IMR-90 (cell line): ENCODE data around the gene ZNRD2. TPM values are rescaled to one million over a fixed set of nuclear protein-coding genes. Genes with fewer than 3 reads are reported as not detected.
A peak's percentile ranks its signal among the peaks of the same experiment; 100 is the strongest.

ENCODE experiments used
- ATAC-seq: fragments of 200-7000 bp; cut with Tn5 transposase; 2 replicates; pipeline ENCODE4 v1.9.1; 2020; ENCODE audit warnings: low read depth, mild to moderate bottlenecking, moderate library complexity
- BruUV-seq: library from RNA; stranded (reverse); fragments of 400-500 nt; replicated peaks from 2 replicates; lab custom pipeline; 2021; lab: Mats Ljungman, UMichigan
- CTCF ChIA-PET: fragments of 300-600 bp; formaldehyde crosslinking; extraction: SDS; loops from one replicate; lab custom pipeline; 2021; ENCODE audit warnings: antibody characterized with exemption; lab: Yijun Ruan, JAX
- POLR2A ChIA-PET: fragments of 300-600 bp; sonication (Branson Sonifier 250); formaldehyde crosslinking; loops from one replicate; lab custom pipeline; 2022; ENCODE audit warnings: antibody characterized with exemption; ENCODE audit not compliant: unreplicated experiment; lab: Charles Lee
- DNase-seq: peaks from one replicate; pipeline ENCODE4 v3.0.0; 2013
- H2AFZ ChIP-seq: replicated peaks from 2 replicates; pipeline ENCODE3; 2013; ENCODE audit warnings: low read length, mild to moderate bottlenecking; ENCODE audit not compliant: poor library complexity
- H2AK5ac ChIP-seq: 2 replicates; pipeline ENCODE4 v1.6.1; 2013; ENCODE audit warnings: low read depth, low read length, inconsistent platforms
- H2AK9ac ChIP-seq: replicated peaks from 2 replicates; pipeline ENCODE3; 2013; ENCODE audit warnings: mild to moderate bottlenecking, low read depth, low read length, moderate library complexity; ENCODE audit not compliant: poor library complexity
- H2BK120ac ChIP-seq: 2 replicates; pipeline ENCODE4 v1.6.1; 2013; ENCODE audit warnings: low read depth, low read length, inconsistent platforms
- H2BK15ac ChIP-seq: 3 replicates; pipeline ENCODE4 v1.6.1; 2013; ENCODE audit warnings: low read depth, low read length, inconsistent platforms
- H2BK20ac ChIP-seq: 2 replicates; pipeline ENCODE4 v1.6.1; 2013; ENCODE audit warnings: low read depth, mild to moderate bottlenecking, inconsistent platforms, low read length, moderate library complexity
- H2BK5ac ChIP-seq: 2 replicates; pipeline ENCODE4 v1.6.1; 2013; ENCODE audit warnings: mild to moderate bottlenecking, low read depth, low read length, inconsistent platforms; ENCODE audit not compliant: poor library complexity, severe bottlenecking
- H3K14ac ChIP-seq: replicated peaks from 2 replicates; pipeline ENCODE4 v1.6.1; 2013; ENCODE audit warnings: low read depth, low read length, inconsistent platforms
- H3K18ac ChIP-seq: 2 replicates; pipeline ENCODE4 v1.6.1; 2013; ENCODE audit warnings: low read depth, low read length, control low read depth
- H3K23ac ChIP-seq: 2 replicates; pipeline ENCODE4 v1.6.1; 2013; ENCODE audit warnings: low read depth, low read length, inconsistent platforms
- H3K27ac ChIP-seq: 2 replicates; pipeline ENCODE4 v1.5.1; 2013; ENCODE audit warnings: mild to moderate bottlenecking, control low read depth, low read length; ENCODE audit not compliant: insufficient read depth
- H3K27me3 ChIP-seq: 2 replicates; pipeline ENCODE4 v1.6.1; 2013; ENCODE audit warnings: low read length; ENCODE audit not compliant: control insufficient read depth, insufficient read depth
- H3K36me3 ChIP-seq: 2 replicates; pipeline ENCODE4 v1.6.1; 2013; ENCODE audit warnings: low read length, mixed read lengths; ENCODE audit not compliant: control insufficient read depth, insufficient read depth
- H3K4ac ChIP-seq: 2 replicates; pipeline ENCODE4 v1.6.1; 2013; ENCODE audit warnings: low read depth, low read length, inconsistent platforms
- H3K4me1 ChIP-seq: 2 replicates; pipeline ENCODE4 v1.6.1; 2013; ENCODE audit warnings: low read length, mixed read lengths; ENCODE audit not compliant: control insufficient read depth, insufficient read depth
- H3K4me2 ChIP-seq: 2 replicates; pipeline ENCODE4 v1.6.1; 2013; ENCODE audit warnings: low read depth, mild to moderate bottlenecking, control low read depth, low read length, moderate library complexity
- H3K4me3 ChIP-seq: 2 replicates; pipeline ENCODE4 v1.5.1; 2013; ENCODE audit warnings: low read depth, mild to moderate bottlenecking, control low read depth, low read length, moderate library complexity; ENCODE audit not compliant: insufficient read depth
- H3K56ac ChIP-seq: 2 replicates; pipeline ENCODE4 v1.6.1; 2013; ENCODE audit warnings: low read length, inconsistent platforms; ENCODE audit not compliant: insufficient read depth; ENCODE audit errors: extremely low read depth
- H3K79me1 ChIP-seq, 2 experiments: 2 replicates each; pipeline ENCODE4 v1.6.1; 2013; ENCODE audit warnings: low read length in 2 of 2, inconsistent platforms in 1 of 2, low read depth in 1 of 2
- H3K9ac ChIP-seq: 2 replicates; pipeline ENCODE4 v1.6.1; 2013; ENCODE audit warnings: low read depth, low read length, control low read depth
- H3K9me1 ChIP-seq: 2 replicates; pipeline ENCODE4 v1.6.1; 2013; ENCODE audit warnings: low read length, inconsistent platforms; ENCODE audit not compliant: insufficient read depth
- H3K9me3 ChIP-seq: 2 replicates; pipeline ENCODE4 v1.6.1; 2013; ENCODE audit warnings: low read length; ENCODE audit not compliant: control insufficient read depth, insufficient read depth
- H4K20me1 ChIP-seq: 2 replicates; pipeline ENCODE4 v1.6.1; 2013; ENCODE audit warnings: low read length, inconsistent platforms; ENCODE audit not compliant: insufficient read depth
- H4K5ac ChIP-seq: 2 replicates; pipeline ENCODE4 v1.6.1; 2013; ENCODE audit warnings: mild to moderate bottlenecking, low read depth, low read length, control low read depth
- H4K8ac ChIP-seq, 2 experiments: 2 replicates each; pipeline ENCODE4 v1.6.1; 2013; ENCODE audit warnings: low read depth in 2 of 2, low read length in 2 of 2, control low read depth in 1 of 2, inconsistent platforms in 1 of 2
- H4K91ac ChIP-seq: 2 replicates; pipeline ENCODE4 v1.6.1; 2013; ENCODE audit warnings: low read depth, low read length, inconsistent platforms; ENCODE audit not compliant: insufficient read depth
- FOS ChIP-seq: fragments of 150-350 bp; IDR thresholded peaks from 2 replicates; pipeline ENCODE4 v1.6.1; 2016; ENCODE audit warnings: low read depth, low read length
- MAZ ChIP-seq: IDR thresholded peaks from 2 replicates; pipeline ENCODE4 v1.6.1; 2012; ENCODE audit warnings: low read depth, mild to moderate bottlenecking, low read length, improper control_type of control experiment, moderate library complexity, borderline replicate concordance
- POLR2A ChIP-seq: IDR thresholded peaks from 2 replicates; pipeline ENCODE4 v1.6.1; 2012; ENCODE audit warnings: mild to moderate bottlenecking, low read depth, low read length
- RCOR1 ChIP-seq: IDR thresholded peaks from 2 replicates; pipeline ENCODE4 v1.6.1; 2012; ENCODE audit warnings: mild to moderate bottlenecking, low read length, improper control_type of control experiment; ENCODE audit not compliant: insufficient replicate concordance
- WGBS, 2 experiments: methylation state at CpG; one replicate each; pipeline versions ENCODE4 v1.1.5 to v1.1.7; 2013; ENCODE audit warnings: missing lambda C conversion rate in 2 of 2; ENCODE audit not compliant: insufficient read length in 1 of 2; ENCODE audit errors: extremely low coverage in 2 of 2; 5-methylcytosine and 5-hydroxymethylcytosine counted together
- dilution Hi-C: fragments of 300-500 bp; cut with HindIII; formaldehyde crosslinking; loops from one replicate; pipeline ENCODE4 v1.14.3; 2018; ENCODE audit warnings: low sequenced_read_pairs; ENCODE audit not compliant: unreplicated experiment
- in situ Hi-C: fragments of 300-500 bp; cut with MboI; formaldehyde crosslinking; loops from 3 replicates; pipeline ENCODE4 v1.14.3; 2019; ENCODE audit warnings: low sequenced_read_pairs, inconsistent platforms, mixed read lengths
- intact Hi-C: fragments of 100-400 bp; cut with micrococcal nuclease; formaldehyde crosslinking; loops from 2 replicates; pipeline ENCODE4 v1.10.0; 2022
- polyA plus RNA-seq, 3 experiments: library from polyadenylated mRNA; depleted of rRNA; stranded (reverse); fragments of >200 nt; gene quantifications; 2 replicates each; pipeline ENCODE4 v1.2.3, GENCODE V29; 2012; ENCODE audit warnings: low replicate concordance in 1 of 3
- total RNA-seq: library from RNA; depleted of rRNA; stranded (reverse); fragments of >200 nt; gene quantifications from 2 replicates; pipeline ENCODE4 v1.2.3, GENCODE V29; 2012

ZNRD2 gene
- total and polyA plus RNA-seq, 2 of the 4 experiments (the other 2 are of a cell fraction) = 75.6 to 90.3 TPM

DNA sequence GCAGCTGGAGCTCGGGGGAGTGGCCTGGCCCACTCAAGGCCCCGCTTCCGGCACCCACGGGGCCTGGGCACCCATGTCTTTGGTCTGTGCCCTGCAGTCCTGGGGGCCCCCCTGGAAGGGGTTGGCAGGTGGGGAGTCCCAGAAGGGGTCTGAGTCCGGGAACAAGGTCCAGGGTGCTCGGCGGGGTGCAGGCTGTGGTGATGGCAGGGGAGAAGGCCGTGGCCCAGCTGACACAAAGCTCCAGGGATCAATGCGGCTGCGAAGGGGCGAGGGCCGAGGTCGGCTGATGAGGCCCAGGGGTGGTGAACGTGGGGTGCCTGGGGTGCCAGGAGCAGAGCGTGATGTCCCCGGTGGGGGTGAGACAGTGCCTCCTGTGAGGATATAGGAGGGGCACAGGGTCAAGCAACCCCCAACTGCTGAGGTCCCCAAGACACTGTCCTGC is 28.0 kb downstream of the ZNRD2 start:
- Histone ChIP-seq H3K27me3 (no peaks in the 10 kb centered on the region), H4K91ac (no peak overlapping the region), H3K4me2 (no peak overlapping the region), H2BK5ac (no peak overlapping the region), H3K56ac (no peak overlapping the region), H4K20me1 (peaks cover 5% of the 10 kb centered on the region), H2BK20ac (no peak overlapping the region), H3K4me3 (no peak overlapping the region), H3K27ac (no peak overlapping the region), H3K79me1 (0 out of 4 replicates have a peak, but pooled peaks cover 0 to 3% of the 10 kb centered on the region in 2 experiments), H2AK5ac (no peak overlapping the region), H4K8ac (no peak overlapping the region), H2AK9ac (peak overlapping the region; percentile 28), H3K18ac (no peak overlapping the region), H2BK120ac (no peak overlapping the region), H3K9me1 (no peaks in the 10 kb centered on the region), H3K36me3 (peaks cover 28% of the 10 kb centered on the region), H3K23ac (no peak overlapping the region), H3K4me1 (no peaks in the 10 kb centered on the region), H4K5ac (no peak overlapping the region), H3K9ac (no peak overlapping the region), H3K9me3 (no peaks in the 10 kb centered on the region), H3K4ac (no peak overlapping the region), H2AFZ (no peak overlapping the region), H2BK15ac (no peak overlapping the region), H3K14ac (no peak overlapping the region)
- dilution Hi-C loops (no loop called here), intact Hi-C loops (no loop called here), in situ Hi-C loops (no loop called here)
- DNase-seq = no peak
- ChIA-PET CTCF (no interaction called here), POLR2A (no interaction called here)
- TF ChIP-seq POLR2A (no peak), RCOR1 (no peak), FOS (no peak), MAZ (no peak)
- no TSS peak for BruUV-seq
- WGBS, 2 experiments = 93% methylated on average over 8 of the region's 16 CpGs; no CpG with 5 or more reads in 1 of the 2 experiments
- no peak for ATAC-seq
